ENCODE results near the gene GYPC.

GYPC gene

DNA sequence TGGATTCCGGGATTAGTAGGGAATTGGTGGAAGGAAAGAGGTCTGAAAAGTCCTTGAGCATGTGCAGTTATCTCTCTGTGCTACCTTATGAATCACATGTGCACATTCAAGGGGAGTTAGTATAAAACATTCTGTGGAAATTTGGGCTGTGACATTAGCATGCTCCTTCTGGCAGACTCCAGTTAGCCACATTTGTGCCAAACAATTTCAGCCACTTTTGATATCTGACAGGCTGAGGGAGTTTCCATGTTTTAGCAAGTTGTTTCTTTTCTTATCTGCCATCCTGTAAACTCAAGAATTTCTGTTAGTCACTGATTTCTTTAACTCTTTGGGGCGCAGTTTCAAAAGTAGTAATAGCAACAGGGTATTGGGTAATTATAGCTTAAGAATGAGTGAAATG lies 28.3 kb upstream of the GYPC start (continued):
- TF ChIP-seq CSRNP3 (CRISPR knock-in tag; IDR thresholded peaks at IDR 0.05) = no peak
- no peak for TF ChIP-seq ZNF70 (CRISPR knock-in tag; IDR thresholded peaks at IDR 0.05)

GRCh38 chr2:126634273-126634861 lies 21.6 kb upstream of the GYPC start:
- TF ChIP-seq GLIS3 (CRISPR knock-in tag; IDR thresholded peaks at IDR 0.05) (no peak), SNAI2 (CRISPR knock-in tag; IDR thresholded peaks at IDR 0.05) (no peak), ZC3H10 (CRISPR knock-in tag; IDR thresholded peaks at IDR 0.05) (no peak), CSRNP3 (CRISPR knock-in tag; IDR thresholded peaks at IDR 0.05) (no peak), PPARA (CRISPR knock-in tag; IDR thresholded peaks at IDR 0.05; ENCODE audit: borderline replicate concordance) (no peak), CSDC2 (CRISPR knock-in tag; IDR thresholded peaks at IDR 0.05) (no peak), ZNF70 (CRISPR knock-in tag; IDR thresholded peaks at IDR 0.05) (no peak), ESRRG (CRISPR knock-in tag; IDR thresholded peaks at IDR 0.05) (no peak), ISL1 (CRISPR knock-in tag; IDR thresholded peaks at IDR 0.05) (no peak), BACH2 (CRISPR knock-in tag; IDR thresholded peaks at IDR 0.05; ENCODE audit: borderline replicate concordance) (no peak), RARB (CRISPR knock-in tag; IDR thresholded peaks at IDR 0.05) (no peak)
- TF ChIP-seq, protein P1, sequence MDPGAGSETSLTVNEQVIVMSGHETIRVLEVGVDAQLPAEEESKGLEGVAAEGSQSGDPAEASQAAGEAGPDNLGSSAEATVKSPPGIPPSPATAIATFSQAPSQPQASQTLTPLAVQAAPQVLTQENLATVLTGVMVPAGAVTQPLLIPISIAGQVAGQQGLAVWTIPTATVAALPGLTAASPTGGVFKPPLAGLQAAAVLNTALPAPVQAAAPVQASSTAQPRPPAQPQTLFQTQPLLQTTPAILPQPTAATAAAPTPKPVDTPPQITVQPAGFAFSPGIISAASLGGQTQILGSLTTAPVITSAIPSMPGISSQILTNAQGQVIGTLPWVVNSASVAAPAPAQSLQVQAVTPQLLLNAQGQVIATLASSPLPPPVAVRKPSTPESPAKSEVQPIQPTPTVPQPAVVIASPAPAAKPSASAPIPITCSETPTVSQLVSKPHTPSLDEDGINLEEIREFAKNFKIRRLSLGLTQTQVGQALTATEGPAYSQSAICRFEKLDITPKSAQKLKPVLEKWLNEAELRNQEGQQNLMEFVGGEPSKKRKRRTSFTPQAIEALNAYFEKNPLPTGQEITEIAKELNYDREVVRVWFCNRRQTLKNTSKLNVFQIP (CRISPR knock-in tag; IDR thresholded peaks at IDR 0.05; ENCODE audit: borderline replicate concordance, low read depth) = no peak
- TF ChIP-seq, protein P2, sequence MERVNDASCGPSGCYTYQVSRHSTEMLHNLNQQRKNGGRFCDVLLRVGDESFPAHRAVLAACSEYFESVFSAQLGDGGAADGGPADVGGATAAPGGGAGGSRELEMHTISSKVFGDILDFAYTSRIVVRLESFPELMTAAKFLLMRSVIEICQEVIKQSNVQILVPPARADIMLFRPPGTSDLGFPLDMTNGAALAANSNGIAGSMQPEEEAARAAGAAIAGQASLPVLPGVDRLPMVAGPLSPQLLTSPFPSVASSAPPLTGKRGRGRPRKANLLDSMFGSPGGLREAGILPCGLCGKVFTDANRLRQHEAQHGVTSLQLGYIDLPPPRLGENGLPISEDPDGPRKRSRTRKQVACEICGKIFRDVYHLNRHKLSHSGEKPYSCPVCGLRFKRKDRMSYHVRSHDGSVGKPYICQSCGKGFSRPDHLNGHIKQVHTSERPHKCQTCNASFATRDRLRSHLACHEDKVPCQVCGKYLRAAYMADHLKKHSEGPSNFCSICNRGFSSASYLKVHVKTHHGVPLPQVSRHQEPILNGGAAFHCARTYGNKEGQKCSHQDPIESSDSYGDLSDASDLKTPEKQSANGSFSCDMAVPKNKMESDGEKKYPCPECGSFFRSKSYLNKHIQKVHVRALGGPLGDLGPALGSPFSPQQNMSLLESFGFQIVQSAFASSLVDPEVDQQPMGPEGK (CRISPR knock-in tag; IDR thresholded peaks at IDR 0.05; ENCODE audit: borderline replicate concordance) = no peak
- ATAC-seq = no peak

- ATAC-seq = no peak
- TF ChIP-seq TSHZ2 (CRISPR knock-in tag; IDR thresholded peaks at IDR 0.05) (no peak), TCF4 (CRISPR knock-in tag; IDR thresholded peaks at IDR 0.05; ENCODE audit: borderline replicate concordance) (no peak), ZC3H10 (CRISPR knock-in tag; IDR thresholded peaks at IDR 0.05) (no peak), OSR1 (CRISPR knock-in tag; IDR thresholded peaks at IDR 0.05) (no peak), PPARA (CRISPR knock-in tag; IDR thresholded peaks at IDR 0.05; ENCODE audit: borderline replicate concordance) (no peak), ZFP3 (CRISPR knock-in tag; IDR thresholded peaks at IDR 0.05) (no peak), SNAI2 (CRISPR knock-in tag; IDR thresholded peaks at IDR 0.05) (no peak)
Measured at GRCh38 chr2:126635281-126635680, 20.7 kb upstream of the GYPC start.

- no peak for TF ChIP-seq ZNF8 (CRISPR knock-in tag; IDR thresholded peaks at IDR 0.05)
- TF ChIP-seq, protein P2 (CRISPR knock-in tag; IDR thresholded peaks at IDR 0.05; ENCODE audit: borderline replicate concordance) = no peak
- no peak for TF ChIP-seq ESRRG (CRISPR knock-in tag; IDR thresholded peaks at IDR 0.05)
- TF ChIP-seq, protein P1 (CRISPR knock-in tag; IDR thresholded peaks at IDR 0.05; ENCODE audit: borderline replicate concordance, low read depth) = no peak
- no peak for TF ChIP-seq ARNTL (CRISPR knock-in tag; IDR thresholded peaks at IDR 0.05; ENCODE audit: borderline replicate concordance, low read depth)
- no peak for TF ChIP-seq SNAI2 (CRISPR knock-in tag; IDR thresholded peaks at IDR 0.05)
- TF ChIP-seq, protein P3, sequence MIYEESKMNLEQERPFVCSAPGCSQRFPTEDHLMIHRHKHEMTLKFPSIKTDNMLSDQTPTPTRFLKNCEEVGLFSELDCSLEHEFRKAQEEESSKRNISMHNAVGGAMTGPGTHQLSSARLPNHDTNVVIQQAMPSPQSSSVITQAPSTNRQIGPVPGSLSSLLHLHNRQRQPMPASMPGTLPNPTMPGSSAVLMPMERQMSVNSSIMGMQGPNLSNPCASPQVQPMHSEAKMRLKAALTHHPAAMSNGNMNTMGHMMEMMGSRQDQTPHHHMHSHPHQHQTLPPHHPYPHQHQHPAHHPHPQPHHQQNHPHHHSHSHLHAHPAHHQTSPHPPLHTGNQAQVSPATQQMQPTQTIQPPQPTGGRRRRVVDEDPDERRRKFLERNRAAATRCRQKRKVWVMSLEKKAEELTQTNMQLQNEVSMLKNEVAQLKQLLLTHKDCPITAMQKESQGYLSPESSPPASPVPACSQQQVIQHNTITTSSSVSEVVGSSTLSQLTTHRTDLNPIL (CRISPR knock-in tag; IDR thresholded peaks at IDR 0.05; ENCODE audit: low read depth) = no peak
- TF ChIP-seq OSR1 (CRISPR knock-in tag; IDR thresholded peaks at IDR 0.05) = no peak
Measured at GRCh38 chr2:126635736-126636135, 20.2 kb upstream of the GYPC start.

More at GRCh38 chr2:126635736-126636135, 20.2 kb upstream of the GYPC start:
- no peak for ATAC-seq

Data from SK-N-SH treated with all-trans-retinoic acid at 6 μM for 48 hours (cell line).